Epithelial cell of esophagus (primary cell): ENCODE data around the gene IRF4.

Experiments used
- DNase-seq: peaks from one replicate; pipeline ENCODE4 v3.0.0; 2010; ENCODE audit warnings: low read depth
- H3K4me3 ChIP-seq: 2 replicates; pipeline ENCODE4 v1.5.1; 2011; ENCODE audit warnings: mild to moderate bottlenecking, low read length, control low read depth
- CTCF ChIP-seq: IDR thresholded peaks from 2 replicates; pipeline ENCODE4 v1.5.1; 2011; ENCODE audit warnings: low read depth, mild to moderate bottlenecking, low read length, control low read depth, inconsistent platforms; ENCODE audit not compliant: insufficient read depth; ENCODE audit errors: missing control alignments

Gene IRF4

GRCh38 chr6:352896-353470 is 38.6 kb upstream of the IRF4 start:
- no peak overlapping the region for H3K4me3 ChIP-seq
- DNase-seq, result no peak
- TF ChIP-seq CTCF, result no peak

GRCh38 chr6:353642-354614 is 37.6 kb upstream of the IRF4 start:
- no peak overlapping the region for H3K4me3 ChIP-seq
- DNase-seq, result no peak
- TF ChIP-seq CTCF, result no peak

GRCh38 chr6:354631-355280 is 36.8 kb upstream of the IRF4 start:
- no peak for DNase-seq

GRCh38 chr6:355373-356208 is 36.0 kb upstream of the IRF4 start:
- no peak for DNase-seq
- no peak overlapping the region for H3K4me3 ChIP-seq
- TF ChIP-seq CTCF, result no peak

More at GRCh38 chr6:354631-355280, 36.8 kb upstream of the IRF4 start:
- H3K4me3 ChIP-seq, result no peak overlapping the region
- no peak for TF ChIP-seq CTCF

GRCh38 chr6:356828-357251 is 34.7 kb upstream of the IRF4 start:
- no peak for DNase-seq
- H3K4me3 ChIP-seq, result no peak overlapping the region
- TF ChIP-seq CTCF, result no peak

GRCh38 chr6:357261-357790 is 34.2 kb upstream of the IRF4 start:
- H3K4me3 ChIP-seq, result no peak overlapping the region
- TF ChIP-seq CTCF, result no peak
- no peak for DNase-seq
